Tibial nerve (tissue), 3 donors: ENCODE data around the gene ADGRB3.

Experiments used
- CTCF ChIP-seq, 5 experiments: fragments of 200-600 bp in 3 of 5; fragments of 450-650 bp in 2 of 5; sonication (generic) in 3 of 5; IDR thresholded peaks; one replicate each; pipeline ENCODE4 v1.5.1; 2016 to 2019; ENCODE audit warnings: antibody characterized with exemption in 5 of 5, mild to moderate bottlenecking in 3 of 5, moderate library complexity in 2 of 5
- POLR2A ChIP-seq, 2 donors: fragments of 450-650 bp; IDR thresholded peaks; one replicate each; pipeline ENCODE4 v1.6.1; 2017; ENCODE audit warnings: antibody characterized with exemption in 2 of 2, mild to moderate bottlenecking in 2 of 2, moderate library complexity in 2 of 2

GRCh38 chr6:68635412-68635705, 277 bp downstream of the ADGRB3 start:
- TF ChIP-seq POLR2A (IDR thresholded peaks at IDR 0.05) (no peak), CTCF (IDR thresholded peaks at IDR 0.05) (no peak)
